Diencephalon (tissue), 1 donor: Measurements from ENCODE around the gene BIRC7. TPM values are rescaled to one million over a fixed set of nuclear protein-coding genes. Genes with fewer than 3 reads are reported as not detected.

ENCODE experiments used
- small RNA-seq: library from RNA; depleted of rRNA; stranded (forward); fragments of <200 nt; gene quantifications from one replicate; pipeline ENCODE3, GENCODE V24; 2014
- total RNA-seq: library from RNA; depleted of rRNA; stranded (reverse); fragments of >200 nt; gene quantifications from one replicate; pipeline ENCODE4 v1.2.3, GENCODE V29; 2014

Gene BIRC7
- total RNA-seq: not detected

DNA sequence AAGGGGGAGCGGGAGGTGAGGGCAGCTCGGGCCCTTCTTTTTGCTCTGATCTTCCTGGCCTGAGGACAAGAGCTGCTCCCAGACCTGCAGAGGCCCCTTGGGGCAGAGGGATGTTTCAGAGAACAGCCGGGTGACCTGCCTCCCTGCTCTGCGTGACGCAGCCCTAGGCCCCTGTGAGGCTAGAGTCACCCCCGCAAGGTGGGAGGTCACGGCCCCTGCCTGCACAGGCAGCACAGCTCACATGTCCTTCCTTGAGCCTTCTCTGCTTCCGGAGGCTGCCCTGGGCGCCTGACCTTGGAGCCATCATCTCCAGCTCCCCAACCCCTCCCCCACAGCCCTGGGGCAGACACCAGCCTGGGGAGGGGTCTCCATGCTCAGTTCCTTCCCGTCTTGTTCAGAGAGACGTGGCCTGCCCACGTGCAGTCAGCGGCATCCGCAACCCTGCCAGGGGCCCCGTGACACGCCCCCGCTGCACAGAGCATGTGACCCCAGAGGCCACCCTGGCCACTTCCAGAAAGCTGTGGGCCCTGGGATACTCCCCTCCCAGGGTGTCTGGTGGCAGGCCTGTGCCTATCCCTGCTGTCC is at the start of gene BIRC7:
BIRC7 (plus strand) TSS at position 507 of the 585 bp plus-strand sequence. CDS start 192 bp downstream, outside the sequence.

DNA sequence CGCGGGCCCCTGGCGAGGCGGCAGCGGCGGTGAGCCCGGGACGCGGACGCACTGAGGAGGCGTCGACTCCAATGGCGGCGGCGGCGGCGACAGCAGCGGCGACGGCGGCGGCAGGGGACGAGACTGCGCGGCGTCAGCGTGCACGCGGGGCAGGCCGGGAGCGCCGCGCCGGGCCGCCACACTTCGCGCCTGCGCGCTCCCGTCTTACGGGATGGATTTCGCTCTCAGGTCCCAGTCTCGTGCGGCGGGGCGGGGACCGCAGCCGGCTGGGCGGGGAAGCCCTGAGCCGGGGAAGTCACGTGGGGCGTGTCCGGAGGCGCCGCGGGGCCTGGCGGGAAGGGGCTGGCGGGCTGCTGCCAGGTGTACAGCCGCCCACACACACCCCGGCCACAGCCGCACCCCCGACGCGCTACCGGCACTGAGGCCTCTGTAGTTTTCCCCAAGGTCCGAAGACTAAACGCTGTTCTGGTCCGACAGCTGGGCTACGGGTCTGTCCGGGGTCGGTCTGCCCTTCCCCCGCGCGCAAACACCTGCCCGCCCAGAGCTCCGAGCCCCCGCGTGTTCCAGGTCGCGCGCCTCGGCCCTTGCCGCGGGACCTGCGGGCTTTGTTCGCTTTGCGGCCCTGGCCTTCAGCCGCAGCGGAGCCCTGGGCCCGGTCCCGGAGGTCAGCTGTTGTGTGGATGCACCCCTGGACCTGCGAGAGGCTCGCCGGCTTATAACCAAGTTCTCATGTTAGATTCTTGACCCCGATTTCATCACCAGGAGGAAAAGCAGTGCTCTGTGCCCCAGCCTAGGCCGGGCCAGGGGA is 19.5 kb upstream of the BIRC7 start, which contains the start of gene YTHDF1:
YTHDF1 (minus strand) TSS at position 91 of the 808 bp plus-strand sequence. CDS start 239 bp downstream, outside the sequence.

DNA sequence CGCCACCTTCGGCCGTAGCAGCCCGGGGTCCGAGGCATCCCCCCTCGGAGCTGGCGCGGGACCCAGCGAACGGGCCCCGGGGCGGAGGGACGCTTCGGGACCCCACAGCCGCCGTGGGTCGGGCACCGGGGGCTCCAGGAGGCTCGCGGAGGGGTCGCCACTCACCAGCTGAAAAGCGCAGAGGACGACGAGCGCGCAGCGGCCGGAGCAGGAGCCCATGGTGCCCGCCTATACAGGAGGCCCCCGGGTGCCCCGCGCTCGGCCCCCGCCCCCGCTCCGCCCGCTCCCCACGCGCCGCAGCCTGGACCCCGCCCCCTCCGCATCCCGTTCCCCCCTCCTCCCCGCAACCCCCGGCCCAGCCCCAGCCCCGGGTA is 18.5 kb downstream of the BIRC7 start, which contains the start of gene NKAIN4:
NKAIN4 (minus strand) TSS at position 232 of the 374 bp plus-strand sequence; CDS start at position 219, 13 bp downstream.

GRCh38 chr20:63272105-63273058 is 36.7 kb downstream of the BIRC7 start, which contains the start of gene ARFGAP1:
TSS of gene ARFGAP1 (plus strand) at chr20:63272813. CDS start at chr20:63275581, 2,768 bp downstream.

Small RNA genes lying within 50 kb of the gene (small RNA-seq; reads per million reads assigned to genes)
- gene MIR3196 (not detected), gene MIR4326 (2.9 reads per million, percentile 89 among the genes with 10 or more reads in this experiment)

Other genes starting within 250 kb of the BIRC7 start
- gene BHLHE23, start 228.9 kb upstream of the BIRC7 start, total RNA-seq: not detected
- 24.9 TPM for gene YTHDF1, start 19.8 kb upstream of the BIRC7 start, total RNA-seq
- gene NKAIN4, start 18.6 kb downstream of the BIRC7 start, total RNA-seq: 48.0 TPM
- gene ARFGAP1, start 36.9 kb downstream of the BIRC7 start, total RNA-seq: 37.6 TPM
- gene COL20A1, start 57.3 kb downstream of the BIRC7 start, total RNA-seq: 3.7 TPM
- 26.5 TPM for gene CHRNA4, start 125.4 kb downstream of the BIRC7 start, total RNA-seq
- gene KCNQ2, start 236.8 kb downstream of the BIRC7 start, total RNA-seq: 188 TPM